GM18519 (cell line): ENCODE data around the gene ACTR3C.

Experiments used
- ATAC-seq: cut with Tn5 transposase; IDR thresholded peaks from one replicate; pipeline ENCODE4 v1.9.1; 2021; ENCODE audit warnings: mild to moderate bottlenecking, moderate library complexity; ENCODE audit not compliant: unreplicated experiment, low FRiP score

Gene ACTR3C

GRCh38 chr7:150322833-150323681 lies at the start of gene ACTR3C, which contains the start of gene LRRC61:
ACTR3C (minus strand) TSS chr7:150323545; CDS start chr7:150295296, 28,249 bp downstream.
LRRC61 (plus strand) TSS chr7:150323355; CDS start chr7:150336862, 13,507 bp downstream.
- peak; percentile 34 for ATAC-seq

GRCh38 chr7:150372271-150373048 lies 49.1 kb upstream of the ACTR3C start:
- ATAC-seq = no peak

- ATAC-seq = no peak
Measured at GRCh38 chr7:150371996-150372270, 48.6 kb upstream of the ACTR3C start.

GRCh38 chr7:150371131-150371995 lies 48.0 kb upstream of the ACTR3C start:
- no peak for ATAC-seq

GRCh38 chr7:150370612-150371071 lies 47.3 kb upstream of the ACTR3C start:
- no peak for ATAC-seq

GRCh38 chr7:150369748-150370501 lies 46.6 kb upstream of the ACTR3C start:
- no peak for ATAC-seq

- peak; percentile 8 for ATAC-seq
Measured at GRCh38 chr7:150368884-150369747, 45.8 kb upstream of the ACTR3C start.

- ATAC-seq = peak; percentile 28
Measured at GRCh38 chr7:150368096-150368883, 44.9 kb upstream of the ACTR3C start, which contains the start of gene REPIN1. REPIN1 (plus strand) TSS chr7:150368822; CDS start chr7:150369712, 890 bp downstream.

GRCh38 chr7:150367677-150368095 lies 44.3 kb upstream of the ACTR3C start:
- ATAC-seq = no peak

- no peak for ATAC-seq
Measured at GRCh38 chr7:150365673-150366398, 42.5 kb upstream of the ACTR3C start.

- ATAC-seq = no peak
Measured at GRCh38 chr7:150365194-150365593, 41.8 kb upstream of the ACTR3C start.

- ATAC-seq = no peak
Measured at GRCh38 chr7:150363872-150364271, 40.5 kb upstream of the ACTR3C start.

- ATAC-seq = no peak
Measured at GRCh38 chr7:150363370-150363769, 40.0 kb upstream of the ACTR3C start.

- no peak for ATAC-seq
Measured at GRCh38 chr7:150361807-150362621, 38.7 kb upstream of the ACTR3C start.

GRCh38 chr7:150361402-150361801 lies 38.1 kb upstream of the ACTR3C start:
- no peak for ATAC-seq

GRCh38 chr7:150360363-150361058 lies 37.2 kb upstream of the ACTR3C start:
- no peak for ATAC-seq
